Activated naive CD8-positive, alpha-beta T cell treated with anti-CD3 and anti-CD28 coated beads for 36 hours (primary cell): ENCODE results near the gene SART1. TPM values are rescaled to one million over a fixed set of nuclear protein-coding genes. Genes with fewer than 3 reads are reported as not detected.
"Not testable (repeated sequence)": the region's sequence is repeated elsewhere in the genome, so short reads cannot be mapped to it uniquely, and the experiment has no call there.

Experiments used
- DNase-seq: peaks from one replicate; pipeline ENCODE4 v3.0.0; 2021
- H3K27ac Mint-ChIP-seq: one replicate; pipeline ENCODE4 v1.8.0; 2022; ENCODE audit warnings: mild to moderate bottlenecking, moderate library complexity, mixed read lengths
- H3K27me3 Mint-ChIP-seq: one replicate; pipeline ENCODE4 v1.8.0; 2022; ENCODE audit warnings: mild to moderate bottlenecking, mixed read lengths
- H3K36me3 Mint-ChIP-seq: one replicate; pipeline ENCODE4 v1.8.0; 2021; ENCODE audit warnings: mild to moderate bottlenecking, mixed read lengths
- H3K4me1 Mint-ChIP-seq: one replicate; pipeline ENCODE4 v1.8.0; 2021; ENCODE audit warnings: mixed read lengths
- H3K4me3 Mint-ChIP-seq: one replicate; pipeline ENCODE4 v1.8.0; 2022; ENCODE audit warnings: mild to moderate bottlenecking, moderate library complexity, mixed read lengths
- H3K9me3 Mint-ChIP-seq: one replicate; pipeline ENCODE4 v1.8.0; 2022; ENCODE audit warnings: mixed read lengths
- total RNA-seq, 2 experiments: library from RNA; stranded (reverse); gene quantifications; one replicate each; pipeline ENCODE4 v1.2.3, GENCODE V29; 2021

Gene SART1
- total RNA-seq, 2 experiments from 2014 or later, result 59.6 to 62.6 TPM

GRCh38 chr11:65946655-65947054, 14.9 kb upstream of the SART1 start:
- no peak overlapping the region for H3K27ac Mint-ChIP-seq
- H3K4me3 Mint-ChIP-seq, result no peak overlapping the region
- no peaks in the 10 kb centered on the region for H3K36me3 Mint-ChIP-seq
- no peaks in the 10 kb centered on the region for H3K27me3 Mint-ChIP-seq
- H3K9me3 Mint-ChIP-seq, result no peaks in the 10 kb centered on the region
- no peak for DNase-seq
- no peaks in the 10 kb centered on the region for H3K4me1 Mint-ChIP-seq

GRCh38 chr11:65947133-65947532, 14.4 kb upstream of the SART1 start:
- Mint-ChIP-seq H3K4me3 (no peak overlapping the region), H3K4me1 (no peaks in the 10 kb centered on the region), H3K9me3 (no peaks in the 10 kb centered on the region), H3K36me3 (no peaks in the 10 kb centered on the region), H3K27me3 (no peaks in the 10 kb centered on the region), H3K27ac (no peak overlapping the region)
- DNase-seq, result no peak

GRCh38 chr11:65947603-65948125, 13.9 kb upstream of the SART1 start:
- no peaks in the 10 kb centered on the region for H3K27me3 Mint-ChIP-seq
- H3K9me3 Mint-ChIP-seq, result no peaks in the 10 kb centered on the region
- H3K36me3 Mint-ChIP-seq, result no peaks in the 10 kb centered on the region
- no peak for DNase-seq
- H3K4me1 Mint-ChIP-seq, result no peaks in the 10 kb centered on the region
- no peak overlapping the region for H3K27ac Mint-ChIP-seq
- no peak overlapping the region for H3K4me3 Mint-ChIP-seq

GRCh38 chr11:65950711-65951110, 10.8 kb upstream of the SART1 start:
- DNase-seq, H3K27ac Mint-ChIP-seq, H3K4me3 Mint-ChIP-seq, H3K4me1 Mint-ChIP-seq, H3K9me3 Mint-ChIP-seq, H3K27me3 Mint-ChIP-seq, H3K36me3 Mint-ChIP-seq: not testable (repeated sequence)

- H3K9me3 Mint-ChIP-seq, H3K4me3 Mint-ChIP-seq, H3K36me3 Mint-ChIP-seq, H3K27ac Mint-ChIP-seq, H3K4me1 Mint-ChIP-seq, H3K27me3 Mint-ChIP-seq, DNase-seq: not testable (repeated sequence)
These were observed 9.9 kb upstream of the SART1 start for GRCh38 chr11:65951641-65952040.

- Mint-ChIP-seq H3K27me3 (no peaks in the 10 kb centered on the region), H3K27ac (no peak overlapping the region), H3K4me3 (no peak overlapping the region), H3K4me1 (peaks cover 7% of the 10 kb centered on the region), H3K36me3 (no peaks in the 10 kb centered on the region), H3K9me3 (no peaks in the 10 kb centered on the region)
- DNase-seq, result no peak
These were observed 9.4 kb upstream of the SART1 start for GRCh38 chr11:65952052-65952521.

- no peak overlapping the region for H3K27ac Mint-ChIP-seq
- H3K4me1 Mint-ChIP-seq, result peaks cover 9% of the 10 kb centered on the region
- H3K36me3 Mint-ChIP-seq, result no peaks in the 10 kb centered on the region
- no peak for DNase-seq
- H3K27me3 Mint-ChIP-seq, result no peaks in the 10 kb centered on the region
- no peaks in the 10 kb centered on the region for H3K9me3 Mint-ChIP-seq
- no peak overlapping the region for H3K4me3 Mint-ChIP-seq
These were observed 8.1 kb upstream of the SART1 start for GRCh38 chr11:65953471-65953870.

GRCh38 chr11:65954771-65955170, 6.8 kb upstream of the SART1 start:
- no peak overlapping the region for H3K4me3 Mint-ChIP-seq
- H3K36me3 Mint-ChIP-seq, result no peaks in the 10 kb centered on the region
- H3K4me1 Mint-ChIP-seq, result peaks cover 9% of the 10 kb centered on the region
- no peak overlapping the region for H3K27ac Mint-ChIP-seq
- no peak for DNase-seq
- H3K9me3 Mint-ChIP-seq, result no peaks in the 10 kb centered on the region
- H3K27me3 Mint-ChIP-seq, result no peaks in the 10 kb centered on the region

- H3K4me3 Mint-ChIP-seq, result no peak overlapping the region
- H3K27ac Mint-ChIP-seq, result peak overlapping the region; percentile 2
- peaks cover 15% of the 10 kb centered on the region for H3K36me3 Mint-ChIP-seq
- H3K9me3 Mint-ChIP-seq, result no peaks in the 10 kb centered on the region
- no peak for DNase-seq
- H3K4me1 Mint-ChIP-seq, result peaks cover 23% of the 10 kb centered on the region
- no peaks in the 10 kb centered on the region for H3K27me3 Mint-ChIP-seq
These were observed 3.2 kb upstream of the SART1 start for GRCh38 chr11:65958291-65958690.

- H3K9me3 Mint-ChIP-seq, result no peaks in the 10 kb centered on the region
- no peaks in the 10 kb centered on the region for H3K27me3 Mint-ChIP-seq
- no peak for DNase-seq
- H3K4me3 Mint-ChIP-seq, result no peak overlapping the region
- H3K36me3 Mint-ChIP-seq, result peaks cover 15% of the 10 kb centered on the region
- H3K27ac Mint-ChIP-seq, result no peak overlapping the region
- H3K4me1 Mint-ChIP-seq, result peaks cover 28% of the 10 kb centered on the region
These were observed 2.6 kb upstream of the SART1 start for GRCh38 chr11:65958774-65959420.

- Mint-ChIP-seq H3K27me3 (no peaks in the 10 kb centered on the region), H3K4me1 (peaks cover 34% of the 10 kb centered on the region), H3K9me3 (no peaks in the 10 kb centered on the region), H3K36me3 (peaks cover 21% of the 10 kb centered on the region), H3K4me3 (peak overlapping the region; percentile 96), H3K27ac (peak overlapping the region; percentile 96)
- DNase-seq, result no peak
These were observed 689 bp upstream of the SART1 start for GRCh38 chr11:65960824-65961266.

- no peaks in the 10 kb centered on the region for H3K9me3 Mint-ChIP-seq
- H3K27me3 Mint-ChIP-seq, result no peaks in the 10 kb centered on the region
- H3K4me1 Mint-ChIP-seq, result peaks cover 27% of the 10 kb centered on the region
- H3K36me3 Mint-ChIP-seq, result peaks cover 24% of the 10 kb centered on the region
- peak overlapping the region; percentile 96 for H3K4me3 Mint-ChIP-seq
- DNase-seq, result no peak
- H3K27ac Mint-ChIP-seq, result peak overlapping the region; percentile 52
These were observed 619 bp downstream of the SART1 start for GRCh38 chr11:65962141-65962564.

- Mint-ChIP-seq H3K36me3 (peaks cover 29% of the 10 kb centered on the region), H3K27me3 (no peaks in the 10 kb centered on the region), H3K27ac (no peak overlapping the region), H3K4me3 (no peak overlapping the region), H3K4me1 (peaks cover 26% of the 10 kb centered on the region), H3K9me3 (no peaks in the 10 kb centered on the region)
- no peak for DNase-seq
These were observed 3.4 kb downstream of the SART1 start for GRCh38 chr11:65964906-65965305.

- H3K4me1 Mint-ChIP-seq, result peaks cover 26% of the 10 kb centered on the region
- H3K36me3 Mint-ChIP-seq, result peaks cover 33% of the 10 kb centered on the region
- no peak overlapping the region for H3K27ac Mint-ChIP-seq
These were observed 4.6 kb downstream of the SART1 start for GRCh38 chr11:65965986-65966762.

GRCh38 chr11:65967329-65967934, 5.9 kb downstream of the SART1 start:
- Mint-ChIP-seq H3K4me3 (no peak overlapping the region), H3K27me3 (no peaks in the 10 kb centered on the region), H3K4me1 (peaks cover 23% of the 10 kb centered on the region), H3K9me3 (no peaks in the 10 kb centered on the region), H3K27ac (no peak overlapping the region), H3K36me3 (peaks cover 32% of the 10 kb centered on the region)
- no peak for DNase-seq

More at GRCh38 chr11:65965986-65966762, 4.6 kb downstream of the SART1 start:
- Mint-ChIP-seq H3K27me3 (no peaks in the 10 kb centered on the region), H3K4me3 (no peak overlapping the region), H3K9me3 (no peaks in the 10 kb centered on the region)
- DNase-seq, result no peak
